GM18870 (cell line): ENCODE data around the gene DROSHA.
"Not testable (repeated sequence)": the region's sequence is repeated elsewhere in the genome, so short reads cannot be mapped to it uniquely, and the experiment has no call there.

Experiments used
- ATAC-seq: cut with Tn5 transposase; IDR thresholded peaks from one replicate; pipeline ENCODE4 v1.9.1; 2021; ENCODE audit warnings: moderate library complexity; ENCODE audit not compliant: unreplicated experiment

The DROSHA gene

GRCh38 chr5:31421806-31422586 lies 109.9 kb downstream of the DROSHA start:
- no peak for ATAC-seq

GRCh38 chr5:31417512-31417911 lies 114.4 kb downstream of the DROSHA start:
- ATAC-seq, result no peak

DNA sequence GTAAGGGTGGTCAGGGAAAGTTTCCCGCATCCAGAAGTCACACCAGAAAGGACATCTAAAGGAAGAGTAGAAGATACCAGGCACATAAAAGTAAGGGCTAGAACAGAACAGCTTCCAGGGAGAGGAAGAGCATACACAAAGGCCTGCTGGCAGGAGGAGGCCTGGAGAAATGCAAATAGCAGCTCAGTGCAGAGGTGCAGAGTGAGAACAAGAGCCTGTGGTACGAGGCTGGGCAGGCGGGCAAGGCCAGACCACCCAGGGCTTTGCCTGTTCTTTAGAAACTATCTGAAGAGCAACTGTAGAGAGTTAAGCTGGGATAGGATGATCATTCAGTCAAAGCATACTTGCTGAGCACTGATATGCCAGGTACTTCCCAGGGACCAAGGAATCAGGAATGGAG lies 115.3 kb downstream of the DROSHA start:
- no peak for ATAC-seq

GRCh38 chr5:31415960-31416359 lies 115.9 kb downstream of the DROSHA start:
- no peak for ATAC-seq

- no peak for ATAC-seq
These were observed 116.6 kb downstream of the DROSHA start for GRCh38 chr5:31415009-31415923.

- no peak for ATAC-seq
These were observed 118.7 kb downstream of the DROSHA start for GRCh38 chr5:31413030-31413812.

DNA sequence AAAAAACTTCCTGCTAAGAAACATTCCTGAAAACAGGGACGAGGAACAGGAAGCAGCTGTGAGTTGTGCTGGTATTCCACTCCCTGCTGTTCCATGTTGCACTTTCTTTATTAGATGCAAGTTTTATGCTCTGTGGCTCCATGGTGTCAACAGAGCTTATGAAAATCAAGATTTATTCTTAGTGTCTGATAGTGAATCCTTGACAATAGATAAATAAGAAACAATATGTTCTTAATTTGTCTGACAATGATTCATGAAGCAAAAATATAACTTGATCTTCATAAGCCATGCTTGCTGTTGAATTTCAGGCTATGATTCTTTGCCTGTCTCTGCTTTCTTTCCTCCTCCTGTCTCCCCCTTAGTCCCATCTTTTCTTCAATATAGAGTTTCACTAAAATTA lies 119.6 kb downstream of the DROSHA start:
- ATAC-seq, result no peak

DNA sequence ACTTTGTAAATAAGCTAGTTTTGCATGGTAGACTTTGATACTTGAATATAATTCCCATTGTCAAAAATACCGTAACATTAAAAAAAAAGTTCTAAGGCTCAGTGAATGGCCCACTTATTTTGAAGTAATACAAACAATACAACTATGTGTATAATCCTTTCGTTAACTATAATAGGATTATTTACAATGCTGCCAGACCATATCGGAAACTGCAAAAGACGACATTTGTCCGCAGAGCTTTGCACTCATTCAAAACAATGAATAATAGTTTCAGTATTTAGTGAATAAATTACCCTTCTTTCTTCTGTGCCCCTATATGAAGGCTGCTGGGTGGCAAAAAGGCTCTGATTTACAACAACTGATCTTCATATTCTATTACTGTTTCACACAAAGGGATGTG lies 121.8 kb downstream of the DROSHA start:
- ATAC-seq, result no peak

GRCh38 chr5:31408814-31409213 lies 123.1 kb downstream of the DROSHA start:
- ATAC-seq, result no peak

GRCh38 chr5:31407921-31408693 lies 123.8 kb downstream of the DROSHA start:
- no peak for ATAC-seq

- no peak for ATAC-seq
These were observed 127.6 kb downstream of the DROSHA start for GRCh38 chr5:31404325-31404724.

- ATAC-seq, result no peak
These were observed 130.2 kb downstream of the DROSHA start for GRCh38 chr5:31401691-31402090.

- ATAC-seq, result no peak
These were observed 133.9 kb downstream of the DROSHA start for GRCh38 chr5:31397926-31398557.

DNA sequence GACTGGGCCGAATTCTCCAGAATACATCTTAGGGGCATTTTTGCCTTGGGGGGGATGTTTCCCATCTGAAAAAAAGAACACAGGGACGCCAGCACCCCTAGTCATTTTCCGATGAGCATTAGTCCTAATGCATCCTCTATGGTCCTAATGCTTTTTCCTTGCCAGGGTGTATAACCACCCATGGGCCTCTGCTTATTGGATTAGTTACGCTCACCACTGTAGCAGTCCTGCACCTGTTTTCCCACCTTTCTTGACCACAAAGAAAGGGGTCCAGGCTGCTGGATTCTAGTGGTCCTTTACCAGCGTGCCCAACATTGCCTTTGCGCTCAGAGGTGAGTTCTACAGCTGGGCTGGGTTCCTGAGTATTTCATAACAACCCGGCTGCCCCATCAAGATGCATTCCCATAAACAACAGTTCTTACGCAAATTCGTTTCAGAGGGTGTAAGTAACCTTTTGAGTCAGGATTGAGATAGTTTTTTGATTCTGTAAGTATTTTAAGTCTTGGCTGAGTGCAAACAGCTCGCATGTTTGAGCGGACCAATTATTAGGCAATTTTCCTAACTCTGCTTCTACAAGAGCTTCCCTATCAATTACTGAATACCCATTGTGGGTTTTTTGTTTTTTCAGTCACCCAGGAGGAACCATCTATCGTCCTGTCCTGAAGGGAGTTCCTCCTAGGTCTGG lies 135.1 kb downstream of the DROSHA start:
- no peak for ATAC-seq

DNA sequence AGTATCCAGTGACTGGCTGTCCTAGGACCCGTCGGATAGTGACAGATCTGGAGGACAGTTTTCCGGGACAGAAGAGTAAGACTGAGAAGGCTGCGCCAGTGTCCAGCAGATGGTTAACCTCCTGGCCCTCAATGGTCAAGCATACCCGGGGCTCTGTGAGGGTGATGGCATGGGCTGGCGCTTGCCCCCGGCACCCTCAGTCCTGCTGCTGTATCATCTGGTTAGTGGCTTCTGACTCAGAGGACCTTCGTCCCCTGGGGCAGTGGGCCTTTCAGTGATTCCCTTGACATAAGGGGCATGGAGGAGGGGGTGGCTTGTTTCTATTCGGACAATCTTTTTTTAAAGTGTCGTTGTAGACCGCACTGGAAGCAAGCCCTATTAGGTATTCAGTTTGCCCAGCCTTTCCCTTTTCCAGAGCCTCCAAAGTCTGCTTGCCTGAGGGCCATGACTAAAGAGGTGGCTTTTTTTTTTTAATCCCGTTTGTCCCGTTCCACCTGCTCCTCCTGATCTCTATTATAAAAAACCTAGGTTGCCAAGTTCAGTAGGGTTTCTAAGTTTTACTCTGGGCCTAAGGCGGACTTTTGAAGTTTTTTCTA lies 136.3 kb downstream of the DROSHA start:
- not testable (repeated sequence) for ATAC-seq

GRCh38 chr5:31393126-31393525 lies 138.8 kb downstream of the DROSHA start:
- ATAC-seq, result no peak

DNA sequence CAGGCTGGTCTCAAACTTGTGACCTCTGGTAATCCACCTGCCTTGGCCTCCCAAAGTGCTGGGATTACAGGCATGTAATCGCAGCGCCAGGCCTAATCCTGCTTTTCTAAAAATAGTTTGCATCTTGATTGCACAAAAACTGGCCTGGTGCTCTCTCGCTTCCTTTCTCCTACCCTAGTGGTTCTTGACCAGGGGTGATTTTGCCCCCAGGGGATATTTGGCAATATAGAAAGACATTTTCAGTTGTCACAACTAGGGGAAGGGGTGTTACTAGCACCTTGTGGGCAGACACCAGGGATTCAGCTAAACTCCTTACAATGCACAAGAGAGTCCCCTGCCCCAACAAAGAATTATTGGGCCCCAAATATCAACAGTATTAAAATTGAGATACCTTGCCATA lies 139.8 kb downstream of the DROSHA start:
- ATAC-seq, result no peak

GRCh38 chr5:31390256-31390655 lies 141.6 kb downstream of the DROSHA start:
- no peak for ATAC-seq
